Measurements from ENCODE around the gene CD1C. TPM values are rescaled to one million over a fixed set of nuclear protein-coding genes. Genes with fewer than 3 reads are reported as not detected.
"Not testable (repeated sequence)": the region's sequence is repeated elsewhere in the genome, so short reads cannot be mapped to it uniquely, and the experiment has no call there.

CD1C gene
- total and polyA plus RNA-seq, 2 donors from 2014 or later: 0.45 to 4.8 TPM

GRCh38 chr1:158248771-158249170 lies 41.0 kb upstream of the CD1C start:
- no peak for DNase-seq
- Histone ChIP-seq H3K9ac (ENCODE audit: low read length in 3 of 3) (no peak overlapping the region), H3K9me3 (ENCODE audit: control insufficient read depth in 2 of 3, insufficient read depth in 1 of 3, low read length in 3 of 3) (no peaks in the 10 kb centered on the region), H3K27me3 (ENCODE audit: control insufficient read depth, insufficient read depth, low read length) (no peaks in the 10 kb centered on the region), H3K4me3 (ENCODE audit: low read length in 3 of 3) (no peak overlapping the region), H3K27ac (ENCODE audit: low read depth in 2 of 2, low read length in 2 of 2) (no peak overlapping the region), H3K4me1 (ENCODE audit: control insufficient read depth in 2 of 3, insufficient read depth in 2 of 3, low read depth in 1 of 3, low read length in 3 of 3) (no peaks in the 10 kb centered on the region), H3K36me3 (ENCODE audit: control insufficient read depth in 2 of 3, insufficient read depth in 3 of 3, low read length in 3 of 3) (no peaks in the 10 kb centered on the region)
- TF ChIP-seq CTCF (IDR thresholded peaks at IDR 0.05; ENCODE audit: borderline replicate concordance, extremely low read depth, insufficient read depth): no peak
- no peak for FAIRE-seq
- intact Hi-C loops (cut with DNase I): no loop called here

- no peak for FAIRE-seq
- Histone ChIP-seq H3K27ac (ENCODE audit: low read depth in 2 of 2, low read length in 2 of 2) (no peak overlapping the region), H3K4me1 (ENCODE audit: control insufficient read depth in 2 of 3, insufficient read depth in 2 of 3, low read depth in 1 of 3, low read length in 3 of 3) (no peaks in the 10 kb centered on the region), H3K36me3 (ENCODE audit: control insufficient read depth in 2 of 3, insufficient read depth in 3 of 3, low read length in 3 of 3) (no peaks in the 10 kb centered on the region), H3K9me3 (ENCODE audit: control insufficient read depth in 2 of 3, insufficient read depth in 1 of 3, low read length in 3 of 3) (no peaks in the 10 kb centered on the region), H3K4me3 (ENCODE audit: low read length in 3 of 3) (no peak overlapping the region), H3K9ac (ENCODE audit: low read length in 3 of 3) (no peak overlapping the region), H3K27me3 (ENCODE audit: control insufficient read depth, insufficient read depth, low read length) (no peaks in the 10 kb centered on the region)
- DNase-seq: peak in 1 of 5 donors; percentile 47
- intact Hi-C loops (cut with DNase I): no loop called here
- no peak for TF ChIP-seq CTCF (IDR thresholded peaks at IDR 0.05; ENCODE audit: borderline replicate concordance, extremely low read depth, insufficient read depth)
Measured at GRCh38 chr1:158249646-158250045, 40.1 kb upstream of the CD1C start.

- H3K27me3 ChIP-seq (ENCODE audit: control insufficient read depth, insufficient read depth, low read length): no peaks in the 10 kb centered on the region
- intact Hi-C loops (cut with DNase I): no loop called here
- H3K27ac ChIP-seq (ENCODE audit: low read depth in 2 of 2, low read length in 2 of 2): no peak overlapping the region
- FAIRE-seq (no peak), DNase-seq (no peak)
- no peak overlapping the region for H3K9ac ChIP-seq (ENCODE audit: low read length in 3 of 3)
- H3K4me3 ChIP-seq (ENCODE audit: low read length in 3 of 3): no peak overlapping the region
- H3K36me3 ChIP-seq (ENCODE audit: control insufficient read depth in 2 of 3, insufficient read depth in 3 of 3, low read length in 3 of 3): no peaks in the 10 kb centered on the region
- H3K4me1 ChIP-seq (ENCODE audit: control insufficient read depth in 2 of 3, insufficient read depth in 2 of 3, low read depth in 1 of 3, low read length in 3 of 3): no peaks in the 10 kb centered on the region
- H3K9me3 ChIP-seq (ENCODE audit: control insufficient read depth in 2 of 3, insufficient read depth in 1 of 3, low read length in 3 of 3): no peaks in the 10 kb centered on the region
- TF ChIP-seq CTCF (IDR thresholded peaks at IDR 0.05; ENCODE audit: borderline replicate concordance, extremely low read depth, insufficient read depth): no peak
Measured at GRCh38 chr1:158251163-158251562, 38.6 kb upstream of the CD1C start.

GRCh38 chr1:158255656-158256055 lies 34.1 kb upstream of the CD1C start:
- no peaks in the 10 kb centered on the region for H3K27me3 ChIP-seq (ENCODE audit: control insufficient read depth, insufficient read depth, low read length)
- no peaks in the 10 kb centered on the region for H3K36me3 ChIP-seq (ENCODE audit: control insufficient read depth in 2 of 3, insufficient read depth in 3 of 3, low read length in 3 of 3)
- H3K4me3 ChIP-seq (ENCODE audit: low read length in 3 of 3): no peak overlapping the region
- no peak for TF ChIP-seq CTCF (IDR thresholded peaks at IDR 0.05; ENCODE audit: borderline replicate concordance, extremely low read depth, insufficient read depth)
- DNase-seq: no peak
- intact Hi-C loops (cut with DNase I): no loop called here
- H3K9me3 ChIP-seq (ENCODE audit: control insufficient read depth in 2 of 3, insufficient read depth in 1 of 3, low read length in 3 of 3): no peaks in the 10 kb centered on the region
- H3K9ac ChIP-seq (ENCODE audit: low read length in 3 of 3): no peak overlapping the region
- no peaks in the 10 kb centered on the region for H3K4me1 ChIP-seq (ENCODE audit: control insufficient read depth in 2 of 3, insufficient read depth in 2 of 3, low read depth in 1 of 3, low read length in 3 of 3)
- FAIRE-seq: no peak
- no peak overlapping the region for H3K27ac ChIP-seq (ENCODE audit: low read depth in 2 of 2, low read length in 2 of 2)

- FAIRE-seq: not testable (repeated sequence)
Measured at GRCh38 chr1:158256747-158257146, 33.0 kb upstream of the CD1C start.

More at GRCh38 chr1:158256747-158257146, 33.0 kb upstream of the CD1C start:
- H3K4me1 ChIP-seq (ENCODE audit: control insufficient read depth in 2 of 3, insufficient read depth in 2 of 3, low read depth in 1 of 3, low read length in 3 of 3); H3K27ac ChIP-seq (ENCODE audit: low read depth in 2 of 2, low read length in 2 of 2); H3K36me3 ChIP-seq (ENCODE audit: control insufficient read depth in 2 of 3, insufficient read depth in 3 of 3, low read length in 3 of 3); H3K4me3 ChIP-seq (ENCODE audit: low read length in 3 of 3); H3K9me3 ChIP-seq (ENCODE audit: control insufficient read depth in 2 of 3, insufficient read depth in 1 of 3, low read length in 3 of 3); intact Hi-C loops (cut with DNase I); H3K27me3 ChIP-seq (ENCODE audit: control insufficient read depth, insufficient read depth, low read length); H3K9ac ChIP-seq (ENCODE audit: low read length in 3 of 3); DNase-seq: not testable (repeated sequence)

Data from kidney (tissue), 14 donors.